WTC11 (cell line): ENCODE measurements around the gene VEGFB. TPM values are rescaled to one million over a fixed set of nuclear protein-coding genes. Genes with fewer than 3 reads are reported as not detected.

ENCODE experiments used
- ATAC-seq: fragments of 200-7000 bp; cut with Tn5 transposase; 2 replicates; pipeline ENCODE4 v1.10.0; 2021; ENCODE audit warnings: mild to moderate bottlenecking, moderate library complexity
- CTCF ChIA-PET: fragments of 300-600 bp; sonication (Branson Sonifier 250); formaldehyde crosslinking; loops from one replicate; lab custom pipeline; 2021; ENCODE audit warnings: antibody characterized with exemption; lab: Charles Lee
- POLR2A ChIA-PET: fragments of 350-600 bp; sonication (Branson Sonifier 250); formaldehyde crosslinking; loops from one replicate; lab custom pipeline; 2021; ENCODE audit warnings: antibody characterized with exemption; lab: Charles Lee
- DNase-seq: peaks from one replicate; pipeline ENCODE4 v3.0.0; 2021; ENCODE audit warnings: low spot score
- H3K27ac Mint-ChIP-seq: 2 replicates; pipeline ENCODE4 v1.8.0; 2021; ENCODE audit warnings: mixed read lengths
- H3K27me3 Mint-ChIP-seq: 2 replicates; pipeline ENCODE4 v1.8.0; 2021; ENCODE audit warnings: low read depth, mild to moderate bottlenecking, moderate library complexity, mixed read lengths
- H3K36me3 Mint-ChIP-seq: 2 replicates; pipeline ENCODE4 v1.8.0; 2021; ENCODE audit warnings: mixed read lengths
- H3K4me1 Mint-ChIP-seq: 2 replicates; pipeline ENCODE4 v1.8.0; 2022; ENCODE audit warnings: mixed read lengths
- H3K4me3 Mint-ChIP-seq: 2 replicates; pipeline ENCODE4 v1.8.0; 2021; ENCODE audit warnings: mild to moderate bottlenecking, moderate library complexity, mixed read lengths
- H3K9me3 Mint-ChIP-seq: 2 replicates; pipeline ENCODE4 v1.8.0; 2021; ENCODE audit warnings: mixed read lengths
- CREB1 ChIP-seq: sonication (generic); formaldehyde crosslinking; IDR thresholded peaks from 2 replicates; pipeline ENCODE4 v1.8.0; 2023; ENCODE audit warnings: mild to moderate bottlenecking, missing genetic modification reagents
- FOXK1 ChIP-seq: sonication (generic); formaldehyde crosslinking; IDR thresholded peaks from 2 replicates; pipeline ENCODE4 v1.8.0; 2022; ENCODE audit warnings: mild to moderate bottlenecking, moderate library complexity, missing genetic modification reagents
- FOXP1 ChIP-seq: sonication (generic); formaldehyde crosslinking; IDR thresholded peaks from 2 replicates; pipeline ENCODE4 v1.8.0; 2022; ENCODE audit warnings: missing genetic modification reagents, mild to moderate bottlenecking, moderate library complexity, borderline replicate concordance
- MYBL2 ChIP-seq: sonication (generic); formaldehyde crosslinking; IDR thresholded peaks from 2 replicates; pipeline ENCODE4 v1.8.1; 2023; ENCODE audit warnings: mild to moderate bottlenecking, moderate library complexity, missing genetic modification reagents
- NFATC4 ChIP-seq: fragments of 250-450 bp; sonication (Bioruptor Pico); IDR thresholded peaks from 2 replicates; pipeline ENCODE4 v1.9.0; 2021; ENCODE audit warnings: mild to moderate bottlenecking
- NFE2L1 ChIP-seq: sonication (generic); formaldehyde crosslinking; IDR thresholded peaks from 2 replicates; pipeline ENCODE4 v1.8.1; 2023; ENCODE audit warnings: missing genetic modification reagents
- NR3C1 ChIP-seq: sonication (generic); formaldehyde crosslinking; conservative IDR thresholded peaks from 2 replicates; pipeline ENCODE4 v1.8.1; 2023; ENCODE audit warnings: low read depth, mild to moderate bottlenecking, missing genetic modification reagents
- SOX15 ChIP-seq: fragments of 250-450 bp; sonication (Bioruptor Pico); IDR thresholded peaks from 2 replicates; pipeline ENCODE4 v1.9.0; 2021; ENCODE audit warnings: mild to moderate bottlenecking
- SP1 ChIP-seq: sonication (generic); formaldehyde crosslinking; conservative IDR thresholded peaks from 2 replicates; pipeline ENCODE4 v1.8.1; 2022; ENCODE audit warnings: missing genetic modification reagents
- TCF7 ChIP-seq: sonication (generic); formaldehyde crosslinking; IDR thresholded peaks from 2 replicates; pipeline ENCODE4 v1.8.0; 2022; ENCODE audit warnings: mild to moderate bottlenecking, low read depth, missing genetic modification reagents, moderate library complexity
- TEAD1 ChIP-seq: sonication (generic); formaldehyde crosslinking; IDR thresholded peaks from 2 replicates; pipeline ENCODE4 v1.8.0; 2022; ENCODE audit warnings: mild to moderate bottlenecking, missing genetic modification reagents
- ZNF219 ChIP-seq: sonication (generic); formaldehyde crosslinking; IDR thresholded peaks from 2 replicates; pipeline ENCODE4 v1.8.0; 2023; ENCODE audit warnings: missing genetic modification reagents, mild to moderate bottlenecking, borderline replicate concordance
- ZNF232 ChIP-seq: sonication (generic); formaldehyde crosslinking; IDR thresholded peaks from 2 replicates; pipeline ENCODE4 v1.8.0; 2022; ENCODE audit warnings: mild to moderate bottlenecking, missing genetic modification reagents
- ZNF263 ChIP-seq: sonication (generic); formaldehyde crosslinking; IDR thresholded peaks from 2 replicates; pipeline ENCODE4 v1.8.1; 2022; ENCODE audit warnings: low read depth, mild to moderate bottlenecking, moderate library complexity, missing genetic modification reagents
- ZNF423 ChIP-seq: fragments of 250-450 bp; sonication (Bioruptor Pico); IDR thresholded peaks from 2 replicates; pipeline ENCODE4 v2.1.2; 2022; ENCODE audit warnings: mild to moderate bottlenecking, moderate library complexity
- total RNA-seq: library from RNA; stranded (reverse); gene quantifications from 3 replicates; pipeline ENCODE4 v1.2.3, GENCODE V29; 2021
- TF ChIP-seq, protein P1 (sequence below): sonication (generic); formaldehyde crosslinking; IDR thresholded peaks from 2 replicates; pipeline ENCODE4 v1.8.0; 2023; ENCODE audit warnings: missing genetic modification reagents
- TF ChIP-seq, protein P2 (sequence below): sonication (generic); formaldehyde crosslinking; IDR thresholded peaks from 2 replicates; pipeline ENCODE4 v1.8.0; 2022; ENCODE audit warnings: mild to moderate bottlenecking, missing genetic modification reagents
- TF ChIP-seq, protein P3 (sequence below): sonication (generic); formaldehyde crosslinking; IDR thresholded peaks from 2 replicates; pipeline ENCODE4 v1.8.0; 2023; ENCODE audit warnings: mild to moderate bottlenecking, missing genetic modification reagents
- TF ChIP-seq, protein P4 (sequence below): sonication (generic); formaldehyde crosslinking; IDR thresholded peaks from 2 replicates; pipeline ENCODE4 v1.8.0; 2023; ENCODE audit warnings: missing genetic modification reagents, mild to moderate bottlenecking, borderline replicate concordance
- TF ChIP-seq, protein P5 (sequence below): sonication (generic); formaldehyde crosslinking; IDR thresholded peaks from 2 replicates; pipeline ENCODE4 v1.8.0; 2022; ENCODE audit warnings: mild to moderate bottlenecking, missing genetic modification reagents
- TF ChIP-seq, protein P6 (sequence below): sonication (generic); formaldehyde crosslinking; IDR thresholded peaks from 2 replicates; pipeline ENCODE4 v1.8.1; 2023; ENCODE audit warnings: mild to moderate bottlenecking, missing genetic modification reagents

VEGFB gene
- total RNA-seq, 1 experiment from 2014 or later: 51.7 TPM

DNA sequence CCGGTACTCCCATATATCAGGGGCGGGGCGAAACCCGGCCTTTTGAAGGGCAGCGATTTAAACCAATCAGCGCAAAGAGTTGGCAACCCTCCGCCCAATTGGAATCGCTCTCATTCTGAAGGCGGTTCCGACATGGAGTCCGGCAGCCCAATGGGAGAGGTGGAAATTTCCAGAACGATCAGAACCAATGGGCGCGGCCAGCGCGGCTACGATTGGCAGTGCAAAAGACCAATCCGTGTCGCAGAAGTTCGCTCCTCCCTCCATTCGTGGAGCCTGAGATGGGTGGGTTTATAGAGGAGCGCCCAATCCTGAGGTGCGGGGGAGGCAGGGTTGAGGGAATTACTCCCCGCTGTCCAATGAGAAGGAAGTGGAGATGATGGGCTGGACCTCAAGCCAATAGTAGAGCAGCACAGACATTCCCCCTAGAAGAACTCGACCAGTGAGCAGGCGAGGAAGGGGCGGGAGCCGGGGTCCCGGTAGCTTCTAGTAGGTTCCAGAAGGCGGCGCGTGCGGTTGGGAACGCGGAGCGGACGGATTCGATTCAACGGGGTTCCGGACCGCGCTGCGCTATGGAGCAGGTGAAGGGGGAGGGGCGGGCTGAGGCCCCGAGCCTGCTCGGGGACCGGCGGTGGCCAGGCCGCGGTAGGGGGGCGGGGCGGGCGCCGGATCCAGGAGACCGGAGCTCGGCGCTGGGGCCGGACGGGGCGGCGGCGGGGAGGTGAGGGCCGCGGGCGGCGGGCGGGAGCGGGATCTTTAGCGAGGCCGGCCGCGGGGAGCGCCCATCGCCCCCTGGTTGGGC is 48.5 kb upstream of the VEGFB start, which contains the start of gene STIP1 (continued):
- TF ChIP-seq MYBL2 (CRISPR knock-in tag): 0 out of 2 replicates have a peak, but pooled peaks have one; percentile 57
- TF ChIP-seq ZNF232 (CRISPR knock-in tag): no peak
- TF ChIP-seq TCF7 (CRISPR knock-in tag): no peak
- peak; percentile 74; the same call in 1 of the 2 replicates for TF ChIP-seq SP1 (CRISPR knock-in tag)
- 0 out of 2 replicates have a peak, but pooled peaks have one; percentile 23 for TF ChIP-seq NFE2L1 (CRISPR knock-in tag)
- TF ChIP-seq, protein P1, sequence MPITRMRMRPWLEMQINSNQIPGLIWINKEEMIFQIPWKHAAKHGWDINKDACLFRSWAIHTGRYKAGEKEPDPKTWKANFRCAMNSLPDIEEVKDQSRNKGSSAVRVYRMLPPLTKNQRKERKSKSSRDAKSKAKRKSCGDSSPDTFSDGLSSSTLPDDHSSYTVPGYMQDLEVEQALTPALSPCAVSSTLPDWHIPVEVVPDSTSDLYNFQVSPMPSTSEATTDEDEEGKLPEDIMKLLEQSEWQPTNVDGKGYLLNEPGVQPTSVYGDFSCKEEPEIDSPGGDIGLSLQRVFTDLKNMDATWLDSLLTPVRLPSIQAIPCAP: 0 out of 2 replicates have a peak, but pooled peaks have one; percentile 24
- peak; percentile 90 for TF ChIP-seq TEAD1 (CRISPR knock-in tag)
- TF ChIP-seq FOXP1 (CRISPR knock-in tag): no peak
- TF ChIP-seq, protein P2, sequence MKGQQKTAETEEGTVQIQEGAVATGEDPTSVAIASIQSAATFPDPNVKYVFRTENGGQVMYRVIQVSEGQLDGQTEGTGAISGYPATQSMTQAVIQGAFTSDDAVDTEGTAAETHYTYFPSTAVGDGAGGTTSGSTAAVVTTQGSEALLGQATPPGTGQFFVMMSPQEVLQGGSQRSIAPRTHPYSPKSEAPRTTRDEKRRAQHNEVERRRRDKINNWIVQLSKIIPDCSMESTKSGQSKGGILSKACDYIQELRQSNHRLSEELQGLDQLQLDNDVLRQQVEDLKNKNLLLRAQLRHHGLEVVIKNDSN (CRISPR knock-in tag): peak; percentile 33; the same call in 1 of the 2 replicates
- TF ChIP-seq, protein P3, sequence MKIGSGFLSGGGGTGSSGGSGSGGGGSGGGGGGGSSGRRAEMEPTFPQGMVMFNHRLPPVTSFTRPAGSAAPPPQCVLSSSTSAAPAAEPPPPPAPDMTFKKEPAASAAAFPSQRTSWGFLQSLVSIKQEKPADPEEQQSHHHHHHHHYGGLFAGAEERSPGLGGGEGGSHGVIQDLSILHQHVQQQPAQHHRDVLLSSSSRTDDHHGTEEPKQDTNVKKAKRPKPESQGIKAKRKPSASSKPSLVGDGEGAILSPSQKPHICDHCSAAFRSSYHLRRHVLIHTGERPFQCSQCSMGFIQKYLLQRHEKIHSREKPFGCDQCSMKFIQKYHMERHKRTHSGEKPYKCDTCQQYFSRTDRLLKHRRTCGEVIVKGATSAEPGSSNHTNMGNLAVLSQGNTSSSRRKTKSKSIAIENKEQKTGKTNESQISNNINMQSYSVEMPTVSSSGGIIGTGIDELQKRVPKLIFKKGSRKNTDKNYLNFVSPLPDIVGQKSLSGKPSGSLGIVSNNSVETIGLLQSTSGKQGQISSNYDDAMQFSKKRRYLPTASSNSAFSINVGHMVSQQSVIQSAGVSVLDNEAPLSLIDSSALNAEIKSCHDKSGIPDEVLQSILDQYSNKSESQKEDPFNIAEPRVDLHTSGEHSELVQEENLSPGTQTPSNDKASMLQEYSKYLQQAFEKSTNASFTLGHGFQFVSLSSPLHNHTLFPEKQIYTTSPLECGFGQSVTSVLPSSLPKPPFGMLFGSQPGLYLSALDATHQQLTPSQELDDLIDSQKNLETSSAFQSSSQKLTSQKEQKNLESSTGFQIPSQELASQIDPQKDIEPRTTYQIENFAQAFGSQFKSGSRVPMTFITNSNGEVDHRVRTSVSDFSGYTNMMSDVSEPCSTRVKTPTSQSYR (CRISPR knock-in tag): peak; percentile 48; the same call in 1 of the 2 replicates
- no peak for TF ChIP-seq CREB1 (CRISPR knock-in tag)
- peak; percentile 73; the same call in 1 of the 2 replicates for TF ChIP-seq FOXK1
- TF ChIP-seq, protein P4, sequence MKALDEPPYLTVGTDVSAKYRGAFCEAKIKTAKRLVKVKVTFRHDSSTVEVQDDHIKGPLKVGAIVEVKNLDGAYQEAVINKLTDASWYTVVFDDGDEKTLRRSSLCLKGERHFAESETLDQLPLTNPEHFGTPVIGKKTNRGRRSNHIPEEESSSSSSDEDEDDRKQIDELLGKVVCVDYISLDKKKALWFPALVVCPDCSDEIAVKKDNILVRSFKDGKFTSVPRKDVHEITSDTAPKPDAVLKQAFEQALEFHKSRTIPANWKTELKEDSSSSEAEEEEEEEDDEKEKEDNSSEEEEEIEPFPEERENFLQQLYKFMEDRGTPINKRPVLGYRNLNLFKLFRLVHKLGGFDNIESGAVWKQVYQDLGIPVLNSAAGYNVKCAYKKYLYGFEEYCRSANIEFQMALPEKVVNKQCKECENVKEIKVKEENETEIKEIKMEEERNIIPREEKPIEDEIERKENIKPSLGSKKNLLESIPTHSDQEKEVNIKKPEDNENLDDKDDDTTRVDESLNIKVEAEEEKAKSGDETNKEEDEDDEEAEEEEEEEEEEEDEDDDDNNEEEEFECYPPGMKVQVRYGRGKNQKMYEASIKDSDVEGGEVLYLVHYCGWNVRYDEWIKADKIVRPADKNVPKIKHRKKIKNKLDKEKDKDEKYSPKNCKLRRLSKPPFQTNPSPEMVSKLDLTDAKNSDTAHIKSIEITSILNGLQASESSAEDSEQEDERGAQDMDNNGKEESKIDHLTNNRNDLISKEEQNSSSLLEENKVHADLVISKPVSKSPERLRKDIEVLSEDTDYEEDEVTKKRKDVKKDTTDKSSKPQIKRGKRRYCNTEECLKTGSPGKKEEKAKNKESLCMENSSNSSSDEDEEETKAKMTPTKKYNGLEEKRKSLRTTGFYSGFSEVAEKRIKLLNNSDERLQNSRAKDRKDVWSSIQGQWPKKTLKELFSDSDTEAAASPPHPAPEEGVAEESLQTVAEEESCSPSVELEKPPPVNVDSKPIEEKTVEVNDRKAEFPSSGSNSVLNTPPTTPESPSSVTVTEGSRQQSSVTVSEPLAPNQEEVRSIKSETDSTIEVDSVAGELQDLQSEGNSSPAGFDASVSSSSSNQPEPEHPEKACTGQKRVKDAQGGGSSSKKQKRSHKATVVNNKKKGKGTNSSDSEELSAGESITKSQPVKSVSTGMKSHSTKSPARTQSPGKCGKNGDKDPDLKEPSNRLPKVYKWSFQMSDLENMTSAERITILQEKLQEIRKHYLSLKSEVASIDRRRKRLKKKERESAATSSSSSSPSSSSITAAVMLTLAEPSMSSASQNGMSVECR (CRISPR knock-in tag): peak; percentile 43; the same call in 1 of the 2 replicates

DNA sequence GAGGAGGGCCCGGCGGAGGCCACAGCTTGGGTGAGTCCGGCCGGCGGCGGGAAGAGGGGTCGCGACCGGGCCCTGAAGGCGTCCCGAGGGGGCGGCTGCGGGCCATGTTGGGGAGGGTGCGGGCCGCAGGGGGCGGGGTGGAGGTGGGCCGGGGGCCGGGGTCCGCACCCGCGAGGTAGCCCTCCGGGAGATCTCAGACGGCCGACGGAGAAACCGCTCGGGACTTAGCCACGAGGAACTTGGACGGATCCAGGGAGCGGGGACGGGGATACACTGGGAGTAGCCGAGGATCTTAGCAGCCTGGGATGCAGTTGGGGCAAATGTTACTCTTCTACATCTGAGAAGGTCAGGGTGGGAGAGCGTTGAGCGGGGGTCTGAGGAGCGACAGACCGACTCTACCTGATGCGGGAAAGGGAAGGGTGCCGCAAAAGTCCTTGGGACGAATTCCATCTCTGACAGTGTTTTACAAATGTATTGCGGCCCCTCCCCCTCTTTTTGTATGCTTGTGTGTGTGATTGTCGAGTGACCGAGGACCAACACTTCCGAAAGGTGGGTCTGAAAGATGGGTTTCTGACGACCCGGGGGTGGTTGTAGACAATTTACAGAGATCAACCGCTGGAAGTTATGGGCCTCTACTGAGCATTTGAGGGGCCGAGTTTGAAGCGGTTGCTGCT is 47.8 kb upstream of the VEGFB start:
- H3K36me3 Mint-ChIP-seq: peaks cover 14% of the 10 kb centered on the region
- POLR2A ChIA-PET: interaction anchor here (0.6 to 2.1 kb wide), 5 partner anchors 21 to 56 kb away, joined by 3 to 11 read pairs (median 5); partner anchors contain the start of genes FKBP2 and MACROD1
- H3K9me3 Mint-ChIP-seq: no peaks in the 10 kb centered on the region
- H3K27me3 Mint-ChIP-seq: no peaks in the 10 kb centered on the region
- H3K27ac Mint-ChIP-seq: no peak overlapping the region
- peaks cover 33% of the 10 kb centered on the region for H3K4me1 Mint-ChIP-seq
- ATAC-seq: no peak
- no peak overlapping the region for H3K4me3 Mint-ChIP-seq
- DNase-seq: no peak
- CTCF ChIA-PET: interaction anchor here (0.6 to 3.1 kb wide), 15 partner anchors 18 to 241 kb away, joined by 3 to 23 read pairs (median 5); partner anchors contain the start of genes NUDT22, PRDX5, TRMT112 and TRPT1
- TF ChIP-seq, protein P5, sequence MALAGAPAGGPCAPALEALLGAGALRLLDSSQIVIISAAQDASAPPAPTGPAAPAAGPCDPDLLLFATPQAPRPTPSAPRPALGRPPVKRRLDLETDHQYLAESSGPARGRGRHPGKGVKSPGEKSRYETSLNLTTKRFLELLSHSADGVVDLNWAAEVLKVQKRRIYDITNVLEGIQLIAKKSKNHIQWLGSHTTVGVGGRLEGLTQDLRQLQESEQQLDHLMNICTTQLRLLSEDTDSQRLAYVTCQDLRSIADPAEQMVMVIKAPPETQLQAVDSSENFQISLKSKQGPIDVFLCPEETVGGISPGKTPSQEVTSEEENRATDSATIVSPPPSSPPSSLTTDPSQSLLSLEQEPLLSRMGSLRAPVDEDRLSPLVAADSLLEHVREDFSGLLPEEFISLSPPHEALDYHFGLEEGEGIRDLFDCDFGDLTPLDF (CRISPR knock-in tag): no peak
- TF ChIP-seq ZNF423 (CRISPR knock-in tag) (no peak), NR3C1 (CRISPR knock-in tag) (no peak), ZNF263 (no peak), SOX15 (CRISPR knock-in tag) (no peak), ZNF219 (no peak), TCF7 (CRISPR knock-in tag) (no peak), MYBL2 (CRISPR knock-in tag) (no peak), NFATC4 (CRISPR knock-in tag) (no peak)
- TF ChIP-seq, protein P6, sequence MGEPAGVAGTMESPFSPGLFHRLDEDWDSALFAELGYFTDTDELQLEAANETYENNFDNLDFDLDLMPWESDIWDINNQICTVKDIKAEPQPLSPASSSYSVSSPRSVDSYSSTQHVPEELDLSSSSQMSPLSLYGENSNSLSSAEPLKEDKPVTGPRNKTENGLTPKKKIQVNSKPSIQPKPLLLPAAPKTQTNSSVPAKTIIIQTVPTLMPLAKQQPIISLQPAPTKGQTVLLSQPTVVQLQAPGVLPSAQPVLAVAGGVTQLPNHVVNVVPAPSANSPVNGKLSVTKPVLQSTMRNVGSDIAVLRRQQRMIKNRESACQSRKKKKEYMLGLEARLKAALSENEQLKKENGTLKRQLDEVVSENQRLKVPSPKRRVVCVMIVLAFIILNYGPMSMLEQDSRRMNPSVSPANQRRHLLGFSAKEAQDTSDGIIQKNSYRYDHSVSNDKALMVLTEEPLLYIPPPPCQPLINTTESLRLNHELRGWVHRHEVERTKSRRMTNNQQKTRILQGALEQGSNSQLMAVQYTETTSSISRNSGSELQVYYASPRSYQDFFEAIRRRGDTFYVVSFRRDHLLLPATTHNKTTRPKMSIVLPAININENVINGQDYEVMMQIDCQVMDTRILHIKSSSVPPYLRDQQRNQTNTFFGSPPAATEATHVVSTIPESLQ (CRISPR knock-in tag): no peak
